Measurements from ENCODE around the gene MSANTD1.

Gene MSANTD1

GRCh38 chr4:3248811-3249661 lies at the start of gene MSANTD1:
TSS of gene MSANTD1 (plus strand) at chr4:3249159. CDS start at chr4:3249223, 64 bp downstream.
- DNase-seq = no peak

GRCh38 chr4:3199653-3200422 lies 49.1 kb upstream of the MSANTD1 start:
- no peak for DNase-seq

GRCh38 chr4:3200423-3201090 lies 48.4 kb upstream of the MSANTD1 start:
- DNase-seq = no peak

- peak; percentile 79 for DNase-seq
Measured at GRCh38 chr4:3201718-3202702, 46.9 kb upstream of the MSANTD1 start.

- DNase-seq = no peak
Measured at GRCh38 chr4:3202836-3203820, 45.8 kb upstream of the MSANTD1 start.

- no peak for DNase-seq
Measured at GRCh38 chr4:3203971-3204431, 45.0 kb upstream of the MSANTD1 start.

- DNase-seq = no peak
Measured at GRCh38 chr4:3205995-3206394, 43.0 kb upstream of the MSANTD1 start.

- DNase-seq = no peak
Measured at GRCh38 chr4:3206439-3207100, 42.4 kb upstream of the MSANTD1 start.

- DNase-seq = no peak
Measured at GRCh38 chr4:3207531-3208037, 41.4 kb upstream of the MSANTD1 start.

GRCh38 chr4:3208826-3209225 lies 40.1 kb upstream of the MSANTD1 start:
- DNase-seq = no peak

- DNase-seq = no peak
Measured at GRCh38 chr4:3209551-3210325, 39.2 kb upstream of the MSANTD1 start.

- no peak for DNase-seq
Measured at GRCh38 chr4:3210467-3210866, 38.5 kb upstream of the MSANTD1 start.

GRCh38 chr4:3211866-3212265 lies 37.1 kb upstream of the MSANTD1 start:
- DNase-seq = no peak

GRCh38 chr4:3212391-3213105 lies 36.4 kb upstream of the MSANTD1 start:
- no peak for DNase-seq

GRCh38 chr4:3213106-3213425 lies 35.9 kb upstream of the MSANTD1 start:
- DNase-seq = no peak

- DNase-seq = no peak
Measured at GRCh38 chr4:3213661-3214250, 35.2 kb upstream of the MSANTD1 start.

GRCh38 chr4:3215256-3215655 lies 33.7 kb upstream of the MSANTD1 start:
- no peak for DNase-seq

- no peak for DNase-seq
Measured at GRCh38 chr4:3215733-3216132, 33.2 kb upstream of the MSANTD1 start.
